GM12873 (cell line): ENCODE results near the gene TBC1D5.

Experiments
- TF ChIP-seq, protein P1 (sequence below): IDR thresholded peaks from 2 replicates; pipeline ENCODE4 v1.5.1; 2012; ENCODE audit warnings: low read depth, mild to moderate bottlenecking, moderate library complexity, low read length, control low read depth; ENCODE audit not compliant: insufficient read depth; ENCODE audit errors: missing control alignments

Gene TBC1D5

DNA sequence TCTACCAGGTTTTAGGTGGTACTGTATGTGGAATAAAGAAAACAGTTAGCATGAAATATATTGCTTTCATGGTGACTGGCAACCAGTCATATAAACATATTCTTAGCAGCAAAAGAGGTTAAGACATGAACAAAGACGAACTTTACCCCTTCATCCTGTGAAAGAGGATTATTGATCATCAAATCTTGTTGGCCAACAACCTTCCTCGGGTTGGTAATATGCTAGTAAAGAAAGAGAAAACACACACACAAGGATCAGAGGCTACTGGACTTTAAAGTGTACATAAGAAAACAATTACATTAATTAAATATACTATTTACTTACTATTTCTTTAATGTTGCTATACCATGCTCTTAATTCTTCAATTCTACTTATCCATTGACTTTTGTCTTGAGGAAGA lies 337.9 kb downstream of the TBC1D5 start:
- TF ChIP-seq, protein P1, sequence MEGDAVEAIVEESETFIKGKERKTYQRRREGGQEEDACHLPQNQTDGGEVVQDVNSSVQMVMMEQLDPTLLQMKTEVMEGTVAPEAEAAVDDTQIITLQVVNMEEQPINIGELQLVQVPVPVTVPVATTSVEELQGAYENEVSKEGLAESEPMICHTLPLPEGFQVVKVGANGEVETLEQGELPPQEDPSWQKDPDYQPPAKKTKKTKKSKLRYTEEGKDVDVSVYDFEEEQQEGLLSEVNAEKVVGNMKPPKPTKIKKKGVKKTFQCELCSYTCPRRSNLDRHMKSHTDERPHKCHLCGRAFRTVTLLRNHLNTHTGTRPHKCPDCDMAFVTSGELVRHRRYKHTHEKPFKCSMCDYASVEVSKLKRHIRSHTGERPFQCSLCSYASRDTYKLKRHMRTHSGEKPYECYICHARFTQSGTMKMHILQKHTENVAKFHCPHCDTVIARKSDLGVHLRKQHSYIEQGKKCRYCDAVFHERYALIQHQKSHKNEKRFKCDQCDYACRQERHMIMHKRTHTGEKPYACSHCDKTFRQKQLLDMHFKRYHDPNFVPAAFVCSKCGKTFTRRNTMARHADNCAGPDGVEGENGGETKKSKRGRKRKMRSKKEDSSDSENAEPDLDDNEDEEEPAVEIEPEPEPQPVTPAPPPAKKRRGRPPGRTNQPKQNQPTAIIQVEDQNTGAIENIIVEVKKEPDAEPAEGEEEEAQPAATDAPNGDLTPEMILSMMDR = no peak

DNA sequence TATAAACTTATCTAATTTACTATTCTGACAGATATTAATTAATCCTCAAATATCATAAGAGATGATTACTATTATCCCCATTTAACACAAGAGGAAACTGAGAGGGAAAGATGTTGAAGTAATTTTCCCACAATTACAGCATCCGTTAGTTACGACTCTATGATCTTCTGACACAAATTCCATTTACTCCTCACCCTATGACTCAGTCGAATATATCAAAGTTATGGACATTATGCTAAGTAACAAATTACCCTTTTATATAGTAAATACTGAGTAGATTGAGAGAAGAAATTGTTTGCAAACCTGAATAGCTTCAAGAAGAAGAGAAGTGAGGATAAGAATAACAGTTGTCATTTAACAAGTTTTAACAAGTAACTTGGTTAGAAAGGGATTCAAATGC lies 340.0 kb downstream of the TBC1D5 start:
- TF ChIP-seq, protein P1 = no peak

DNA sequence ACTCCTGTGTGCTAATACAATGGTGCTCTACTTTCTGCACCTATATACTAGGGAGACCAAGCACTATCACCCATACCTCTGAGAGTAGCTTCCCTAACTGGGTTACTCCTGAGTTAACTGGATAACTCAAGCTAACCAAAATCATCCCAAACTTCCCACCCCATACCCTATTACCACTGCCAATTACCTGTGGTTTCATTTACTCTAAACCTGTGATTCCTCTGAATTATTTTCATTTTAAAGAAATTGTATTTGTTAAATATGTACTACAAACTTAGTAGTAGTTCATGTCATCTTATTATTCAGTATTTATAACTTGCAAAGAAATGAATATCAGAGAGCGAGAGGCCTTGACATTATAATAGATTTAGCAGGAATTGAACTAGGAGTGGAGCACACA lies 340.5 kb downstream of the TBC1D5 start:
- TF ChIP-seq, protein P1 = no peak

DNA sequence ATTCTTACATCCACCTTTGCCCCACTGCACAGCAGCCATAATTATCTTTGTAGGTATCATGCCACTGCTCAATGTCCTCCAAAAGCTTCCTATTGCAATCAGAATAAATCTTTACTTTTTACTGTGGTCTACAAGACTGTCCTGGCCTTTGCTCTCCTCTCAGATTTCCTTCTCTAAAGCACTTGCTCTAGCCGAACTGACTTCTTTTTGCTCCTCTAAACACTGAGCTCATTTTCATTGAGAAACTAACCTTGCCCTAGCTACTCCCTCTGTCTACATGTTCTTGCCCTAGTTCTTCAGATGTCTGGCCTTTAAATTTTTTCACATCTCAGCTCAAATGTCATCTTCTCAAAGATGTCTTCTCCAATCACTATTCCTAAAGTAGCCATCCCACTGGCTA lies 342.8 kb downstream of the TBC1D5 start:
- TF ChIP-seq, protein P1 = no peak

DNA sequence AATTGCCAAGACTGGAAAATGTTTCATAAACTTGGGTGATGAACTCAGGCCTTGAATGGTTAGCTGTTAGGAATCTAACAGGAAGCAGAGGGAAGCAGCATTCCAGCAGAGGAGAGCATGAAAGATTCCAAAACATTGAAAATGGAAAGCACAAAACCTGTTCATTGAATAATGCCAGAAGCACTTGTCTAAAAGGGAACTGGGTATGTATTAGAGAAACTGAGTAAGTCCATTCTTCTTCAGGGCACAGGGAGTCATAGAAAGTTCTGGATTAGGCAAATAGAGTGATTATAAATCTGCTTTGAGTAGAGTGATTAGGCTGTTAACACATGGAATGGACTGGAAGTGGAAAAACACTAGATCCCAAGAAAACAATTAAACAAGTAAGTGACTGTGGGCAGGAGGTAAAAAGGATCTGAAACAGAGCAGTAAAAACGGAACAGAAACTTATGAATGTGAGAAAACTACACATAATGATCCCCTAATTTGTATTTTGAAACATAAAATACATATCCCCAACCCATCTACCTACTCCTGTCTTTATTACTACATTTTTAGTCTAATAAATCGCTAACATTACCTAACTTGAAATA lies 343.4 kb downstream of the TBC1D5 start:
- TF ChIP-seq, protein P1 = no peak

DNA sequence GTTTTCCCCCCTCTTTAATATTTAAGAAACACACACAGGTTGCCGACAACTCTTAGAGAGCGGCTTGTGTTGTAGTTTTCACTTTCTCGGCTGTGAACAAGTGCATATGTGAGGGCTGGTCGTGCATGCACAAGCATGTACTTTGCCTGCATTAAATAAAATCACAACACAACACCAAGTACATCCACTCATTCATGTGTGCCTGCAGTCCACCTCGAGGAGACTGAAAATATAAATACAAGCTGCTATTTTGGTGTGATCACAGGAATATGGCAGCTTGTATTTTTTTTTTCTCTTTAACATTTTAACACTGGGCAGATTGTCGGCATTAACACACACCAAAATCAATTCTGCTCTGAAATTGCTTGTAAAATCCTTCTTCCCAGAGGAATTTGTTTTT lies 346.4 kb downstream of the TBC1D5 start:
- TF ChIP-seq, protein P1 = no peak

DNA sequence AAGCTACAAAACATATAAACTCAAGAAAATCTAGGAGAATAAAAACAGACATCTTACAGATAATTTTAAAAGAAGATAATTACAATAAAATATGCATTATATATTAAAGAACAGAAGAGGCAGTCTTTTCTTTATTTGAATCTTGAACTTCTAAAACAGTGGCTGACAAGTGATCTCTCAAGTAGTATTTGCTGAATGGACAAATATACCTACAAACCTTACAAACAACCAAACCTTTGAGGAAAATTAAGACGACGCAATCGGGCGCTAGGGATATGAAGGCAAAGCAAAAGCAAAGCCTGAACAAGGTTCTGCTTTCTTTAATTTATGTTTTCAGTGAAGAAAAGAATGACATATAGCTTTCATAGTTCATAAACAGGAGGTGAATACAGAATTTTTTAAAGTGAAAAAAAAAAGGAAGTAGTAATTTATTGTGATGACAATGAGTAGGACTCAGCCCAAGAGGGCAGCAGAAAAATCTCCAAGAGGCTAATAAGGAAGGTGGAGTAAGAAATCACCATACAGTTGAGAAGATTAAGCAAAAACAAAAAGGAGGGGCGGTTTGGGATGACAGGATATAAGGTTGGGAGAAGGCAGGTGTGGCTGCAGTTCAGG lies 347.8 kb downstream of the TBC1D5 start:
- TF ChIP-seq, protein P1 = no peak

DNA sequence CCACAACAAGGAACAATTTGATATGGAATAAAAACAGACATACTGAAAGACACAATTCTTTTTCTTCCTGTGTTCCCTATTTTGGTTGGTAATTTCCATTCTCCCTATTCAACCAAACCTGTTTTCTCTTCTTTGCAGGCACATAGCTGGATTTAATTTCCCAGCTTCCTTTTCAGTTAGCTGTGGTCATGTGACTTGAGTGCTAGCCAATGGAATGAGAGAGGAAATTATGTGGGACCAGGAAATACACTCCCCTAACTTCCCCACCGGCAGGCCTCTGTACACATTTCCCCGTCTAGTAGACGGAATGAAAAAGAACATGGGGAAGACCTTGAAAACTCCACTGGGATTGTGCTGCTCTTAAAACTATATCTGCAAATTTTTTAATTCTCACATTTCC lies 351.6 kb downstream of the TBC1D5 start:
- TF ChIP-seq, protein P1 = no peak
